ENCODE data around the gene SMIM10L2A. TPM values are rescaled to one million over a fixed set of nuclear protein-coding genes. Genes with fewer than 3 reads are reported as not detected.

Gene SMIM10L2A
- total RNA-seq, 1 experiment from 2014 or later = 0.73 TPM

DNA sequence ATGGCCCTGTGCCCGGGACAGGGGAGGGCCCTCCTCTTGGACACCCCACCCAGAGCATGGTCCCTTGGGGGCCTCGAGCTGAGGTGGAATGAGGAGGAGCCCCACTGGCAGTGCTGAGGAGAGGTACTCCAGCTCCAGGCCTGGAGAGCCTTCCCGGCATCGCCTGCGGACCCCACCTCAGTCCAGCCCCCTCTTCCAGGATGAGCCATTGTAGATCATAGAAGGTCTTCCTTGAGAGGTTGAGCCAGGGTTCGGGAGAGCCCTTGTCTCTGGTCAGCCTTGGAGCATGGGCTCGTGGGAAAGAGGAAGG is 16.9 kb downstream of the SMIM10L2A start:
- ChIA-PET CTCF (no interaction called here), POLR2A (ENCODE audit: unreplicated experiment) (no interaction called here)
- ATAC-seq (no peak), DNase-seq (no peak)
- Histone ChIP-seq H3K4me2 (ENCODE audit: low read length) (no peak overlapping the region), H3K27ac (ENCODE audit: low read length) (no peak overlapping the region), H3K27me3 (ENCODE audit: low read length) (no peaks in the 10 kb centered on the region; the same call in 1 of the 2 replicates), H3K9me2 (replicated peaks; ENCODE audit: low read length) (no peaks in the 10 kb centered on the region), H3K79me2 (ENCODE audit: low read length) (no peaks in the 10 kb centered on the region), H3K4me1 (ENCODE audit: insufficient read depth, low read length) (no peaks in the 10 kb centered on the region), H3K9ac (ENCODE audit: low read length) (no peak overlapping the region), H3F3A (ENCODE audit: low read length, unreplicated experiment) (no peaks in the 10 kb centered on the region), H4K20me1 (ENCODE audit: low read length) (no peaks in the 10 kb centered on the region), H3K36me3 (ENCODE audit: low read depth, low read length) (no peaks in the 10 kb centered on the region), H2AFZ (ENCODE audit: low read length) (no peak overlapping the region), H3K9me3 (ENCODE audit: low read length) (no peaks in the 10 kb centered on the region), H3K4me3 (ENCODE audit: low read length) (no peak overlapping the region)
- intact Hi-C loops (cut with micrococcal nuclease) = no loop called here
- BruUV-seq (replicated peaks) = no TSS peak
- no peak for TF ChIP-seq EZH2phosphoT487 (IDR thresholded peaks at IDR 0.05; ENCODE audit: borderline replicate concordance, low read length)
- TF ChIP-seq, protein P1, sequence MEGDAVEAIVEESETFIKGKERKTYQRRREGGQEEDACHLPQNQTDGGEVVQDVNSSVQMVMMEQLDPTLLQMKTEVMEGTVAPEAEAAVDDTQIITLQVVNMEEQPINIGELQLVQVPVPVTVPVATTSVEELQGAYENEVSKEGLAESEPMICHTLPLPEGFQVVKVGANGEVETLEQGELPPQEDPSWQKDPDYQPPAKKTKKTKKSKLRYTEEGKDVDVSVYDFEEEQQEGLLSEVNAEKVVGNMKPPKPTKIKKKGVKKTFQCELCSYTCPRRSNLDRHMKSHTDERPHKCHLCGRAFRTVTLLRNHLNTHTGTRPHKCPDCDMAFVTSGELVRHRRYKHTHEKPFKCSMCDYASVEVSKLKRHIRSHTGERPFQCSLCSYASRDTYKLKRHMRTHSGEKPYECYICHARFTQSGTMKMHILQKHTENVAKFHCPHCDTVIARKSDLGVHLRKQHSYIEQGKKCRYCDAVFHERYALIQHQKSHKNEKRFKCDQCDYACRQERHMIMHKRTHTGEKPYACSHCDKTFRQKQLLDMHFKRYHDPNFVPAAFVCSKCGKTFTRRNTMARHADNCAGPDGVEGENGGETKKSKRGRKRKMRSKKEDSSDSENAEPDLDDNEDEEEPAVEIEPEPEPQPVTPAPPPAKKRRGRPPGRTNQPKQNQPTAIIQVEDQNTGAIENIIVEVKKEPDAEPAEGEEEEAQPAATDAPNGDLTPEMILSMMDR (conservative IDR thresholded peaks at IDR 0.05; ENCODE audit: low read depth, low read length) = no peak
- no peak for TF ChIP-seq EZH2 (IDR thresholded peaks at IDR 0.05; ENCODE audit: low read length, unreplicated experiment)

DNA sequence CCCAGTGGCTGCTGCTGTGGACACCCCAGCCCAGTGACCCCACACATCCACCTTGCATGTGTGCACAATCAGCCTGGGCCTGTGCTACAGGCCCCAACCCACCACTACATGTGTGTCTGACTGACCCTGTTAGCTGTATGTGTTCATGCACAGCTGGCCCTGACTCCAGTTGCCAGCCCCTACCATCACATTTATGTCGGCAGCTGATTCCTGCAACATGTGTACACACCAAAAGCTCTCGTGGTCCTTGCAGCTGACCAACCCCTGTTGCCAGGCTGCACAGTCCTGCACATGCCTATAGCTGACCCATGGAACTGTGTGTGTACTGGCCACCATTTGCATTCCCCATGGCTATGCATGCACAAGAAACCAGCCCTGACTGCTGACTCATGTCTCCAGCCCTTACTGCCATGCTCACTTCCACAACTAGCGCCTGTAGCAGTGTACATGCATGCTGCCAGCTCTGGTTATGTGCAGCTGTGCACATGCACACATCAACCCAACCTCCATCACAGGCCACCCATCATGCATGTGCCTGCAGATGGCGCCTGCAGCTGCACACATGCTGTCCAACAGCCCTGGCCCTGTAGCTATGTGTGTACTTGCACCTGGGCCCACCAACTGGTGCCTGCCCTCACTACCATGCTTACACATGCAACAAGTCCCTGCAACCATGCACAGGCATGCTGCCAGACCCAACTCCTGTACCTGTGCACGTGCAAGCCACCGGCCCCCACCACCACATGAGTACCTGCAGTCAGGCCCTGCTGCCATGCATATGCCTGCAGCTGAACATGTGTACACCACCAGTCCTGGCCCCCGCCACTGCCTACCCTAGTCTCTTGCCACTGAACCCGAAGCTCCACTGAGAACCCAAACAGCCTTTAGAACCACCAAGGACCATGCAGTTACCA is 28.1 kb downstream of the SMIM10L2A start:
- H3K9me2 ChIP-seq (replicated peaks; ENCODE audit: low read length) = no peaks in the 10 kb centered on the region
- no peak overlapping the region for H3K4me3 ChIP-seq (ENCODE audit: low read length)
- no peak for DNase-seq
- POLR2A ChIA-PET (ENCODE audit: unreplicated experiment) = no interaction called here
- ATAC-seq = no peak
- H3F3A ChIP-seq (ENCODE audit: low read length, unreplicated experiment) = no peaks in the 10 kb centered on the region
- H4K20me1 ChIP-seq (ENCODE audit: low read length) = no peaks in the 10 kb centered on the region
- no peak overlapping the region for H3K27ac ChIP-seq (ENCODE audit: low read length)
- H3K4me1 ChIP-seq (ENCODE audit: insufficient read depth, low read length) = no peaks in the 10 kb centered on the region
- no peak overlapping the region for H2AFZ ChIP-seq (ENCODE audit: low read length)
- H3K27me3 ChIP-seq (ENCODE audit: low read length) = no peaks in the 10 kb centered on the region
- no peaks in the 10 kb centered on the region for H3K79me2 ChIP-seq (ENCODE audit: low read length)
- TF ChIP-seq EZH2phosphoT487 (IDR thresholded peaks at IDR 0.05; ENCODE audit: borderline replicate concordance, low read length) (no peak), EZH2 (IDR thresholded peaks at IDR 0.05; ENCODE audit: low read length, unreplicated experiment) (no peak)
- no peak overlapping the region for H3K9ac ChIP-seq (ENCODE audit: low read length)
- CTCF ChIA-PET = no interaction called here
- H3K9me3 ChIP-seq (ENCODE audit: low read length) = no peaks in the 10 kb centered on the region
- intact Hi-C loops (cut with micrococcal nuclease) = no loop called here
- no peak overlapping the region for H3K4me2 ChIP-seq (ENCODE audit: low read length)
- no peaks in the 10 kb centered on the region for H3K36me3 ChIP-seq (ENCODE audit: low read depth, low read length)
- no TSS peak for BruUV-seq (replicated peaks)

DNA sequence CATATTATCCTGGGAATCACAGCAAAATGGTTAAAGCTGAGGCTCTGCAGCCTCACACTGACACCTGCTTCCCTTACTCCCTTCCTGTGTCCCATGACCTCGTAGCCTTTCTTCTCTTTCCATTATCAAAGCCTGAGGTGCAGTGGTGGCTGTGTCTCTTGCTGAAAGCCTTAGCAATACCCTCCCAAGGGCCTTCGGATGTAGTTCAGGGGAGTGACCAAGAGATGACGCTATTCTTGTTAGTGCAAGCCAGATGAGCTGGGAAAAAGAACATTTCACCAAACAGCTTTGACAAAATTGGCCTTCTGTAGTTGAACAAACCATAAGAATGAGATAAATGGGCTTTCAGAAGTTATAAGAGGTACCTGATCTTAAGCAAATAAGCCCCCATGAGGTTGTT is 31.6 kb downstream of the SMIM10L2A start:
- no peaks in the 10 kb centered on the region for H3K36me3 ChIP-seq (ENCODE audit: low read depth, low read length)
- H3K4me2 ChIP-seq (ENCODE audit: low read length) = no peak overlapping the region
- no peak overlapping the region for H2AFZ ChIP-seq (ENCODE audit: low read length)
- no peaks in the 10 kb centered on the region for H3K79me2 ChIP-seq (ENCODE audit: low read length)
- ChIA-PET CTCF (no interaction called here), POLR2A (ENCODE audit: unreplicated experiment) (no interaction called here)
- H3K27me3 ChIP-seq (ENCODE audit: low read length) = no peaks in the 10 kb centered on the region
- no peak overlapping the region for H3K27ac ChIP-seq (ENCODE audit: low read length)
- TF ChIP-seq, protein P1 (conservative IDR thresholded peaks at IDR 0.05; ENCODE audit: low read depth, low read length) = no peak
- TF ChIP-seq EZH2 (IDR thresholded peaks at IDR 0.05; ENCODE audit: low read length, unreplicated experiment) (no peak), EZH2phosphoT487 (IDR thresholded peaks at IDR 0.05; ENCODE audit: borderline replicate concordance, low read length) (no peak)
- ATAC-seq (no peak), DNase-seq (no peak)
- BruUV-seq (replicated peaks) = no TSS peak
- no peak overlapping the region for H3K9ac ChIP-seq (ENCODE audit: low read length)
- no peak overlapping the region for H3K4me3 ChIP-seq (ENCODE audit: low read length)
- intact Hi-C loops (cut with micrococcal nuclease) = no loop called here
- no peaks in the 10 kb centered on the region for H4K20me1 ChIP-seq (ENCODE audit: low read length)
- no peaks in the 10 kb centered on the region for H3K4me1 ChIP-seq (ENCODE audit: insufficient read depth, low read length)
- H3F3A ChIP-seq (ENCODE audit: low read length, unreplicated experiment) = no peaks in the 10 kb centered on the region
- no peaks in the 10 kb centered on the region for H3K9me2 ChIP-seq (replicated peaks; ENCODE audit: low read length)
- H3K9me3 ChIP-seq (ENCODE audit: low read length) = no peaks in the 10 kb centered on the region
